GM23248 (cell line): ENCODE data around the gene PTPN14.

Source experiments
- EZH2 ChIP-seq: fragments of 200-600 bp; sonication (generic); IDR thresholded peaks from 2 replicates; pipeline ENCODE4 v1.6.1; 2018; ENCODE audit warnings: antibody characterized with exemption, mild to moderate bottlenecking; ENCODE audit not compliant: insufficient read depth, poor library complexity, severe bottlenecking
- EZH2phosphoT487 ChIP-seq: fragments of 200-600 bp; sonication (generic); IDR thresholded peaks from 2 replicates; pipeline ENCODE4 v1.6.1; 2018; ENCODE audit warnings: antibody characterized with exemption, moderate library complexity, mild to moderate bottlenecking, low read depth; ENCODE audit not compliant: insufficient read depth

DNA sequence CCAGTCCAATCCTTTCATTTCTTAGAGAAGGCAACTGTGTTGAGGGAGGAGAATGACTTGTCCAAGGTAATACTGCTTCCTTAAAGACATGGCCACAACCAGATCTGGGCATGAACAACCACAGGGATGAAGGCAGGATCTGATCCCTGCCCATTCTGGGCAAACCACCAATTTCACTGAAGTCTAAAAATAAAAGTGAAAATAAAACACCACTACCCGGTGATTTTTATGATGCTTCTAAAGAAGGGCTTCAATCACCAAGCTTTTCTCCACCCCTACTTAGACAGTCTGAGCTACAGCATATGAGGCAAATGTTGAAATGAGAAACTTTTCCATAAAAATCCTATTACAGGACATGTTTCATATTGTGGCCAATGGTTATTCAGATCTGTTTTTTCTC lies 133.0 kb downstream of the PTPN14 start:
- TF ChIP-seq EZH2phosphoT487 (no peak), EZH2 (no peak)
